HG03571 (cell line): ENCODE measurements around the gene CYTH2.
"Not testable (repeated sequence)": the region's sequence is repeated elsewhere in the genome, so short reads cannot be mapped to it uniquely, and the experiment has no call there.

ENCODE experiments used
- ATAC-seq: cut with Tn5 transposase; IDR thresholded peaks from one replicate; pipeline ENCODE4 v1.9.1; 2021; ENCODE audit not compliant: unreplicated experiment

CYTH2 gene

GRCh38 chr19:48477067-48477685, 8.0 kb downstream of the CYTH2 start:
- no peak for ATAC-seq

DNA sequence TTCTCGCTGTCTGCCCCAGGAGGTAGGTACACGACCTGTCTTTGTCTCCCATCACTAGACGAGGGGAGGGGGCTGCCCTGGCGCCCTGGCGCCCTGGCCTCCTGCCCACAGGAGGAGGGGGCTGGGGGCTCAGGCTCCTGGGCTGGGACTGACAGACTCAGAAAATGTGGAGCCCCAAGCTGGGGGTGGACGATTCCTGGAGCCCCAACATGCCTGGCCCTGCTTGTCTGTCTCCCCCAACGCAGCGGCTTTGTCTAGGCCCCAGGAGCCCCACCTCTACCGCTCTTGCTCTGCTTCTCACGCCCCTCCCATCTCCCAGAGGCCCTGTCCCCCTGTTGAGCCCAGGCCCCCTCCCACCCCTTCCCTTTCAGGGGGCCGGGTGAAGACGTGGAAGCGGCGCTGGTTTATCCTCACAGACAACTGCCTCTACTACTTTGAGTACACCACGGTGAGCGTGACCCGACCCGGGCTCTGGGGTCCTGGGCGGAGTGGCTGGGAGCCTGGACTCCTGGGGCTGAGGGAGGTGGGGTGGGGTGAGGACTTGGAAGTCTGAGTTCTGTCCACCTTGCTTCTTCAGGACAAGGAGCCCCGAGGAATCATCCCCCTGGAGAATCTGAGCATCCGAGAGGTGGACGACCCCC, 8.6 kb downstream of the CYTH2 start:
- ATAC-seq: no peak

GRCh38 chr19:48478339-48479256, 9.4 kb downstream of the CYTH2 start:
- ATAC-seq: no peak

- ATAC-seq: no peak
Measured at GRCh38 chr19:48479686-48480085, 10.5 kb downstream of the CYTH2 start.

DNA sequence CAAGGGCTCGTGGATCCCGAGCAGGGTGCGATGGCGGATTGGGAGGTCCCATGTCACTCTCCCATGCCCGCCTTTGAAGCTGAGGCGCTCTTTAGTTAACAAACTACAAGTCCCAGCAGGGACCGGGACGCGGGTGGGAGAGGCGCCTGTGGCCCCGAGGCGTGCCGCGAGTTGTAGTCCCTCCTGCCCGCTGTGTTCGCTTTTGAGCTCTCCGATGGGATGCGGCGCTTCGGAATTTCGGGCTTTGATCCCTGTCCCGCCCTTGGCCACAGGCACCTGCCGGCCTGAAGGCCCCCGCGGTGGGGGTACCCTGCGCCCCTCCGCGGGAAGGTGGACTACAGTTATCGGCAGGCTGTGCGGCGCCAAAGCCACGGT, 11.0 kb downstream of the CYTH2 start:
- no peak for ATAC-seq

DNA sequence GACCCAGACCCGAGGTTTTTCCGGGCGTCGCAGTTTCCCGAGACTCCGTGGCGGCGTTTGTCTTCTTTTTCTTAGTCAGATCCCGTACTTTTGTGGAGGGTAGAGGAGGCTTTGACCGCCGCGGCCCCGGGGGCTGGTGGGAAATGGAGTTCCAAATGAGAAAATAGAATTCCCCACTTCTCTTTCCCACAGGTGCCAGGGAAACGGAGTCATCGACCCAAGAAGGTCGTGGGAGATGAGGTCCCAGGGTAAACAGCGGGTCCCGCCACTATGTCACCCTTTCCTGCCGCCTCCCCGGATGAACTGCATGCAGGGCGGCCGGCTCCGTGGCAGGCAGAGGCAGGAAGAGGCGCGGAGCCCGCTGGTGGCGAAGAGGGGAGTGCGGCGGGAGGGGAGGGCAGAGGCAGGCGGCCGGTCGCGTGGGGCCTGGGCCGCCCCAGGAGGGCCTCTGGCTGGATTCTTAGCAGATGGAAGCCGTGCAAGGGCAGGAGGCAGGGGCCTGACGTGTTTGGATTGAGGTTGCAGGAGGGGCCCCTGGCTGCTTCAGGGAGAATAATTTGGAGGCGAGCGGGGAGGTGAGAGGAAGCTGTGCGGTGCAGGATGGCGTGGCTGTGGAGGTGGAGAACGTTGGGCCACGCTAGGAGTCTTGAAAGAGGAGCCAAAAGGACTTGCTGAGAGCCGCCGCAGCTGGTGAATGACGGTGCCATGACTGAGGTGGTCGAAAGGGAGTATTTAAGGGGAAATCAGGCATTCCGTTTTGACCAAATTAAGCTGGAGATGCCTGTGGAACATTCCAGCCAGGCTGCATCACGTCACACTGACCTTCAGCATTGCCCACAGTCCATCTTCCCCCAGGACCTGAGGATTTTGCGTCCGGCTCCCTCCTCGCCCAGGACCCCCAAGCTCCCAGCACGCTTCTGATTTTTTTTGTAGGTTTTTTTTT, 11.7 kb downstream of the CYTH2 start:
- no peak for ATAC-seq

DNA sequence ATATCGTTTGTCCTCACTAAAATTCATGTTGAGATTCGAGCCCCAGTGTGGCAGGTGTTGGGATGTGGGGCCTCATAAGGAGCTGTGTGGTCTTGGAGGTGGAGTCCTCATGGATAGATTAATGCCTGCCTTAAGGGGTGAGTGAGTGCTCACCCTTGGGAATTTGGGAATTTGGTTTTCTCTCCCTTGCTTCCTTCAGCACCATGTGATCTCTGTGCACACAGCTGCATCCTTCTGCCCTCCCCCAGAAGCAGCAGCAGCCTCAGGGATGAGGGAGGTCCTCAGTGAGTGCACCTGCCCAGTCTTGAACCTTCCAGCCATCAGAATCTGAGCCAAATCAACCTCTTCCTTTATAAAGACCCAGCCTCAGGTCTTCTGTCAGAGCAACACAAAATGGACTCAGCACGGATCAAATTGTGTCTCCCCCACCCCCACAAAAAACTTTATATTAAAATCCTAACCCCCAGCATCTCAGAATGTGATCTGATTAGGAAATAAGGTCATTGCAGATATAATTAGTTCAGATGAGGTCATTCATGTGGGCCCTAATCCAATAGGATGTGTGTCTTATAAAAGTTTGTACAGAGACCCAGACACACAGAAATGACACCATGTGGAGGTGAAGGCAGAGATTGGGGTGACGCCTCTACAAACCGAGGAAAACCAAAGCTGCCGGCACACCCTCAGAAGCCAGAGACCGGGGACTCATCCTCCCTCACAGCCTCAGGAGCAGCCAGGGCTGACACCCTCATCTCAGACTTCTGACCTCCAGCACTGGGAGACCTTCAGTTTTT, 12.9 kb downstream of the CYTH2 start:
- no peak for ATAC-seq

DNA sequence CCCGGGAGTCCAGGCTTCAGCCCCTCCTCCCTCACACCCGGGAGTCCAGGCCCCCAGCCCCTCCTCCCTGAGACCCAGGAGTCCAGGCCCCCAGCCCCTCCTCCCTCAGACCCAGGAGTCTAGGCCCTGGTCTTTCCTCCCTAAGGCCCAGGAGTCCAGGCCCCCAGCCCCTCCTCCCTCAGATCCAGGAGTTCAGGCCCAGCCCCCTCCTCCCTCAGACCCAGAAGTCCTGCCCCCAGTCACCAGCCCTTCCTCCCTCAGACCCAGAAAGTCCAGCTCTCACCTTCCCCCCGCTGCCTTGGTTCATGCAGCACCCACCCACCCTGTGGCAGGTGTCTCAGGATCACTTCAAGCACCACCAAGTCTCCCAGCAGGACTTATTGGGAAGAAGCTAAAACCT, 14.1 kb downstream of the CYTH2 start:
- no peak for ATAC-seq

- no peak for ATAC-seq
Measured at GRCh38 chr19:48484247-48484893, 15.2 kb downstream of the CYTH2 start.

- no peak for ATAC-seq
Measured at GRCh38 chr19:48484931-48485612, 15.9 kb downstream of the CYTH2 start.

GRCh38 chr19:48486706-48487105, 17.5 kb downstream of the CYTH2 start:
- not testable (repeated sequence) for ATAC-seq

DNA sequence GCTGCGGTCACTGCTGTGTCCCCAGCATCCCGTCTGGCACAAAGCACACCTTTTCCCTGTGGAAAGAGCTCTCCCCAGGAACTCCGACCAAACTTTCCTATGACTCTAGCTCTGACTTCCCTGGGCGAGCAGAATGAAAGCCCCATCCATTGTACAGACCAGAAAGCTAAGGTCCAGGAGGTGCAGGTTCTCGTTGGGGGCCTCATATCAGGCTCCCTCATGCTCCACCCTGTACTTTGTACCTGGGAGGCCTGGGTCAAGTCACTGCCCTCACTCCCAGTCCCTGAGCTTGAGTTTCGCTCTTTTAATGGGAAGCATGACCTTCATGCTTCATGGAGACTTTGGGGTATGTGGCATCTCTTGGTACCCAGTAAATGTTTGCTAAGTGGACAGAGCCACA, 18.4 kb downstream of the CYTH2 start:
- no peak for ATAC-seq

- ATAC-seq: no peak
Measured at GRCh38 chr19:48487948-48488347, 18.8 kb downstream of the CYTH2 start.

DNA sequence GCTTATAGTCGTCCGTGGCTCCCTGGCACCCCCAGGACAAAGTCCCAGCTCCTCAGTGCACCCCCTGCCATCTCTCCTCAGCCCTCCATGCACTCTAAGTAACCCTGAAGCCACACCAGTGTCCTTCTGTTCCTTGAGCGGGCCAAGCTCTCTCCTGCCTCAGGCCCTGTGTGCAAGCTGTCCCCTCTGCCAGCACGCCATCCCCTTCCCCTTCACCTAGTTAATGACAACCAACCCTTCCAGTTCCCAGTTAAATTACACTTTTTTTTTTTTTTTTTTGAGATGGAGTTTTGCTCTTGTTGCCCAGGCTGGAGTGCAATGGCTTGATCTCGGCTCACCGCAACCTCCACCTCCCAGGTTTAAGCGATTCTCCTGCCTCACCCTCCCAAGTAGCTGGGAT, 19.3 kb downstream of the CYTH2 start:
- ATAC-seq: not testable (repeated sequence)

- no peak for ATAC-seq
Measured at GRCh38 chr19:48489608-48490216, 20.5 kb downstream of the CYTH2 start.

DNA sequence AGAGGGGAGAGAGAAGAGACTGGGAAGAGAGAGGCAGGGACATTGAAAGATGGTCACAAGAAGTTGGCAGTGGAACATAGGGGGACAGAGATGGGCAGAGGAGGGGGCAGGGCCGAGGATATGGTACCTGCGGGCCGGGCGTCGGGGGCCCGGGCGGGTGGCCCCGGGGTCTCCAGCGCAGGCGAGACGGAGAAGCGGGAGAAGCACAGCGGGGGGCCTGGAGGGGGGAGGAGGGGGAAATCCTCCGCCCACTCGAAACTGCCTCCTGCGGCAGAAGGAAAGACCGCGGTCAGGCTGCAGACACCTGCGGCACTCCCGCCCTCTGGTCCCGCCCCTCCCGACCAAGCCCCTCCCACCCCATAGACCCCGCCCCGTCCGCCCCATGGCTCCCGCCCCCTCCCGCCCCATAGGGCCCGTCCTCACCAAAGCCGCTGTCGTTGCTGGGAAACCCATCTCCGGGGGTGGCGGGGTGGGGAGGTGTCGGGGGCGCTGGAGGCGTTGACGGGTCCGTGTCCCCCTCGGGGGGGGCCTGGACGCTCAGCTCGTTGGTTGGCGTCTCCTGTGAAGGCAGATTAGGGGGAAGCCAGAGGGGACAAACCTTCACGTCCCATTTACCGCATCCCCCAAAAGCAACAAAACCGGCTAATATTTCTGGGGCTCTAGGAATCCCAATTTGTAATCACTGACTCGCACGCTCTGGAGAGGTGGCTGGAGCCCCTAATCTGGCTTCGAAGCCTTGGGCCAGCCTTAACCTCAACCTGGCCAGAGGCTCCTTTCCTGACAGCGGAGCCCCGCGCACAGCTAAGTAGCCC, 22.0 kb downstream of the CYTH2 start:
- ATAC-seq: no peak

DNA sequence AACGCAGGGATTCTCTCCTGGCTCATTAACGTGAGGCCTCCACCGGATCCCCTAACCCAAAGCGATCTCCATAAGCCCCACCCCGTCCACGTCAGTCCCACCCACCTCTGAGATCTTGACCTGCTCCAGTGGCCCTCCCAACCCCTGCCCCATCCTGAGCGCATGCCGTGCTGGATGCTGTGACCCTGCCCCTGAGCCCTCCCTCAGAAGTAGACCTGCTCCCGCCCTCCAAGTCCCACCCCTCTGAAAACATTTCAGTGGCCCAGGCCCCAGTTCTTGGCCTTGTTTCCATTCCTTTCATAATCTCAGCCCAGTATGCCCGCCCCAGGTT, 22.6 kb downstream of the CYTH2 start:
- ATAC-seq: no peak
